ENCODE data around the gene PRDM12.

PRDM12 gene

DNA sequence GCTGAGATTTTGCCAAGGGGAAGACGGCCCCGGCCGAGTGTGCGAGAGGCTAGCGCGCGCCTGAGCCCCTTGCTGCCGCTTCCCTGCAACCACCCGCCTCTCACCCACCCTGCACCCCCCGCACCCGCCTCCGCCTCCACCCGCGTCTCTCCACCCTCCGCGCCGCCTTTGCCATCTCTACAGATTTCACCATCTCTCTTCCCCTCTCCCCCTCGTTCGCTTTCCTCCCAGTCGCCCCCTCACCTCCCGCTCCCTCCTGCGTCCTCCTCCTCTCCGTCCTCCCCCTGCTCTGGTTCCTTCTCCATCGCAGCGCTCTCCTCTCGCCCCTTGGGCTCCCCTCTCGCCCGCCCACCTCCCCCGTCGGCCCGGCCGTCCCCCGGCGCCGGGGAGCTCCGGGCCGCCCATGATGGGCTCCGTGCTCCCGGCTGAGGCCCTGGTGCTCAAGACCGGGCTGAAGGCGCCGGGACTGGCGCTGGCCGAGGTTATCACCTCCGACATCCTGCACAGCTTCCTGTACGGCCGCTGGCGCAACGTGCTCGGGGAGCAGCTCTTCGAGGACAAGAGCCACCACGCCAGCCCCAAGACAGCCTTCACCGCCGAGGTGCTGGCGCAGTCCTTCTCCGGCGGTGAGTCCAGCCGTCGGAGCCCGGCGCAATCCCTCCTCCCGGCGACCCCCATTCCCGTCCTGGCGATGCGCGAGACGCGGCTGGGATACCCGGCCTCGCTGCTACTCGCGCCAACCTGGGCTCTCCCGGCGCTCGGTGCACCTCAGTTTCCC lies at the start of gene PRDM12:
TSS of gene PRDM12 (plus strand) at position 344 of the 778 bp plus-strand sequence. CDS start at position 404, 60 bp downstream.
- DNase-seq = peak; percentile 68

DNA sequence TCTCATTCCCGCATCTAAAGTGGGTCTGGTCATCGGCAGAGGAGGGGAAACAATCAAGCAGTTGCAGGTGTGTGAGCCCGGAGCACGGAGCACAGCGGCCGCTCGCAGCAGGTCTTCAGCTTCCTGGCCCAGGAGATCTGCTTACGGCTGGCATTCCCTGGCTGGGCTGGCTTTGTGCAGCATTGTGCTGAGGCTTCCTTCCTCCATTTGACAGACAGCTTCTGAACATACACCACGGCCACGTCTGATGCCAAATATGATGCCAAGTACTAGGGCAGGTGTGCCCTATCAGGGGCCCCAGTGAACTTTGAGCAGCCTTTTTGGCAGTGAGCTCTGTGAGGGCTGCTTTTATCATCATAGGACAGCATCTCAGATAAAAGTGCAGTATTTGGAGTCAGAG lies 47.9 kb upstream of the PRDM12 start:
- DNase-seq = no peak

DNA sequence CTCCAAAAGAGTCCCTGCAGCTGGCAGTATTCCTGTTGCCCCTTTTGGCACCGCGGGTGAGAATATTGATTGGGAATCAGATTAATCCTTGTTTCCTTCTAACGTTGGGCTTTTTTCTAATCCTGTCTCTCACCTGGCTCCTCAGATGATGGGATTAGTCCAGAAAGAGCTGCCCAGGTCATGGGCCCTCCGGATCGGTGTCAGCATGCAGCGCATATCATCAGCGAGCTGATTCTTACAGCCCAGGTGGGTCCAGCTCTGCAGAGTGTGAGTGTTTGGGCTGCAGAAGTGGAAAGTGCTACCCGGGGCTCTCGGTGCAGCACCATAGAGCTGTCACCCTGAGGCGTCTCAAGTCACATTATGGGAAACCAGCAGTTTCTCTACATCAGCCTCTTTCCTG lies 40.9 kb upstream of the PRDM12 start:
- no peak for DNase-seq

DNA sequence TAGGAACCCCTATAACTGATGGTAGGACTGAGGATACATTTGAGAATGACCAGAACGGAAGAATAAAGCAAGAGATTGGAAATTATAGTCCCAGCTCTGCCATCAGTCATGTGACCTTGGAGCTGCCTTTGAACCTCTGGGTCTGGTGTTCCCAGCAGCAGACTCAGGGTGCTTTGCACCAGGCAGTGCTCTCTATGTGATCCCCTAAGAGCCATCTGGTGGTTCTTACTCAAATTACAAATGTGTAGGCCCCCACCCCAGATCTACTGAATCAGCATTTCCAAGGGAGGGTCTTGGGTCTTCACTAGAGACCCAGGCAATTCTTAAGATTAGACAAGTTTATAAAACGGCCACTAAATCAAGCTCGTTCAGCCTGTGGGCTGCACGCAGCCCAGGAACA lies 40.2 kb upstream of the PRDM12 start:
- peak; percentile 15 for DNase-seq

DNA sequence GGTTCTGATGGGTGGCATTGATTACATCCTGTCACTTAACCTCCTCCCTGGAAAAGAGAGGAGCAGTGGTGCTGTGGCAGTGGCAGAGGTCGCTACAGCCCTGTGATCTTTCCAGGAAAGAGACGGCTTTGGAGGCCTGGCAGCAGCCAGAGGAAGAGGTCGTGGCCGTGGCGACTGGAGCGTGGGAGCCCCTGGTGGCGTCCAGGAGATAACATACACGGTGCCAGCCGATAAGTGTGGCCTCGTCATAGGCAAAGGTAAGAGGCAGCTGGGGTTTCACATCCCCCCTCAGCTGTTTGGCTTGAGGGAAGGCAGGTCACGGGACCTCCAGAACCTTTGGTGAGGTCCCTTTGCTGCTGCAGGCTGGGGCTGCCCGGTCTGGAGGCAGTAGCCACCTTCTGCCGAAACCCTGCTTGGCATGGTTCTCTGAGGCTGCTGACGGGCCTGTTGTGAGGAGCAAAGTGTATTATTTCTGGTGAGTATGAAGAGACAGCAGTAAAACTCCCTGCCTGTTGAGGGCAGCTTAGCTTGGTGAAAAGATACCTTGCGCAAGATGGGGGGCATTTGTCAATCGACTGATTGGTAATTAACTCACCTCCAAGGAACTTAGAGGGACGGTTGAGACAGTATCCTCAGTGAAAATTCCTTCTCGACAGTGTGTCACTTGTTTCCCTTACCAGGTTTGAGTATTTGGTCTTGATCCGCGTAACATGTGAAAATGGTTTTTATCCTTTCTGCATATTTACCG lies 38.0 kb upstream of the PRDM12 start:
- peak; percentile 44 for DNase-seq

DNA sequence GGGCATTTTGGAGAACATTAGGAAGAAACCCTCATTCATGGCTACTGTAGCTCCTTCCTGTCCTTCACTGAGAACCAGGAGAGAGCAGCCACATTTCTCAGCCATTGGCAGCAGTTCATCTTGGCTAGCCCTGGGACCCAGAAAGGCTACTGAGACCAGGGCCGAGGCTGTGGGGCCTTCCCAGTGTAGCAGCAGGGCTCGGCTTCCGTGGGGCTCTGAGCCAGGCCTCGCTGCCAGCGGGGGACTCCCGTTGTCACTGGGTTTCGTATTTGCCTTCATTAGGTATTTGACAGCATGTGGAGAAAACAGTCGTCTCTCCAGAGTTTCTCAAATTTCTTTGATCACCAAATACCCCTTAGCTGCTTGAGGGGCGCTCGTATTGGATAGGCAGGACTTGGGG lies 37.3 kb upstream of the PRDM12 start:
- no peak for DNase-seq

DNA sequence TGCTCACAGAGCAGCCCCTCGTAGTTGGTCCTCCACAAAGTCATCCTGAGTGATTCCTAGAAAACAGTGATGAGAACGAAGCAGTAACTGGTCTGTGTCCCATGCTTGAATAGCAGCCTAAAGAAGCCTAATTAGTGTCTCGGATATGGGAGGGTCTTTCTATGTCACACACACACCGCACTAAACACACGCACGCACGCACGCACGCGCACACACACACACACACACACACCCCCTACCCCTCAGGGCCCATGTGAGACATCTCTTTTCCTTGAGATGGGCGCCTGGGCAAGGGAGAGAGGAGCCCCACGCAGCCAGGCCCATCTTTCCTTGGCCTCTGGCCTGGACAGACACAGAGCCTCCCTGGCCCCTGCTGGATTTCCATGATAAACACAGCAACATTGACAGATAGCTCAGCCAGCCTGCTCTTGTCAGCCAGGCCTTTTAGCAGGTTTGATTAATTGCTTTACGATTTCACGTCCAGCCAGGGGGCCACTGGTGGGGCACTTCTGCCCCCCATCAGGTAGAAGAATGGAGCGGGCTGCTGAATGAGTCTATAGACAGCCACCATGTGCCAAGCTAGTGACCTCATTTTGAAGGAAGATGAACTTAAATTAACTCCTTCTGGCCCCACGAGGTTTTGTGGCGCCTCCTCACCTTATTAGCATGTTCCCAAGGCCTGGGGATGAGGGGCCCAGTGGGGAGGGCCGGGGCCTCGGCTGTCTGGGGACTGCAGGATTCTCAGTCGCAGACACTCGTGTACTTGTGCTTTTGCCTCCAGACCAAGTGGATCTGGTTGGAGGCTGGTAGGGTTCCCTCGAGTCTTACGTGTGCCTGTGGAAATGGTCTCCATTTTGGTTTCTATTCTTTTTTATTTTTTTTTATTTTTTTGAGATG lies 36.2 kb upstream of the PRDM12 start:
- DNase-seq = no peak

DNA sequence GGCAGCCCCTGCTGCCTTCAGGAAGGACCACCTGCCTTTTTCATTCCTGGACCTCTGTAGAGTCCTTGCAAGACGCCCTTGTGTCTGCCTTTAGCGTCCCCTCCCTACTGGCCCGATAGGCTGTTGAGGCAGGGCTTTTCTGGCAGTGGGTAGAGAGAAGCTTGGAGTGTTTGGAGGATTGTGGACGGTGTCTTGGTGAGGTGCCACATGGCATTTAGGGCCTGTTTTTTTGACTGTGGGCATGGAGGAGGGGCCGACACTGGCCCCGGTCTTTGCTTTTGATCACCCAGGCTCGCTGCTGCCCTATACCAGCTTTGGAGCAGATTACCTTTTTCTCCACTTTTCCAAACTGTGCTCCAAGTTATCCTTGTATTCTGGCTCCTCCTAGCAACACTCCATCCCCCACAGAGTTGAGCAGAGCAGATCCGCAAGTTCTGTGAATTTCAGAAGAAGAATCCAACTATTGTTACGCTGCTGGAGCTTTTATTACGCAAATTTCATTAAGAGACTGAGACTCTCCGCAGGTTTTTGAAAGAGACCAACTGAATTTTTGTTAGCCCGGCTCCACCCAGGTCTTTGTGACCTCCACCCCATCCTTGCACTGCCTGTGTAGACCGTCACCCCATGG lies 34.8 kb upstream of the PRDM12 start:
- no peak for DNase-seq

DNA sequence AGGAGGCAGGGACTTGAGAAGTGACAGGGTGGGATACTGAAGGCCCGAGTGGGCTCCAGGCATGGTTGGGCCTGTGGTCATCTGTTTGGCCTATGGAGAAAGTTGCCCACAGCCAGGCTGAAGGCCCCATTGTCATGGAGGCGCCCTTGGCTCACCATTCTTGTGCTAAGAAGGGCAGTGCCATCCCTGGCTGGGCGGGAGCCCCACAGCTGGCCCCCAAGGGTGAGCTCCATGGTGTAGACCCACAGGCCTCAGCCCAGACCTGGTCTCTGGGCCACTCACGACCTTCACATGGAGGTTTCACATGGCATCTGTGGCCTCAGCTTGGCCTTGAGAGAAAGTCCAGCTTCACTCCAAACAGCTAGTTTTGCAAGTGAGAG lies 34.3 kb upstream of the PRDM12 start:
- no peak for DNase-seq

DNA sequence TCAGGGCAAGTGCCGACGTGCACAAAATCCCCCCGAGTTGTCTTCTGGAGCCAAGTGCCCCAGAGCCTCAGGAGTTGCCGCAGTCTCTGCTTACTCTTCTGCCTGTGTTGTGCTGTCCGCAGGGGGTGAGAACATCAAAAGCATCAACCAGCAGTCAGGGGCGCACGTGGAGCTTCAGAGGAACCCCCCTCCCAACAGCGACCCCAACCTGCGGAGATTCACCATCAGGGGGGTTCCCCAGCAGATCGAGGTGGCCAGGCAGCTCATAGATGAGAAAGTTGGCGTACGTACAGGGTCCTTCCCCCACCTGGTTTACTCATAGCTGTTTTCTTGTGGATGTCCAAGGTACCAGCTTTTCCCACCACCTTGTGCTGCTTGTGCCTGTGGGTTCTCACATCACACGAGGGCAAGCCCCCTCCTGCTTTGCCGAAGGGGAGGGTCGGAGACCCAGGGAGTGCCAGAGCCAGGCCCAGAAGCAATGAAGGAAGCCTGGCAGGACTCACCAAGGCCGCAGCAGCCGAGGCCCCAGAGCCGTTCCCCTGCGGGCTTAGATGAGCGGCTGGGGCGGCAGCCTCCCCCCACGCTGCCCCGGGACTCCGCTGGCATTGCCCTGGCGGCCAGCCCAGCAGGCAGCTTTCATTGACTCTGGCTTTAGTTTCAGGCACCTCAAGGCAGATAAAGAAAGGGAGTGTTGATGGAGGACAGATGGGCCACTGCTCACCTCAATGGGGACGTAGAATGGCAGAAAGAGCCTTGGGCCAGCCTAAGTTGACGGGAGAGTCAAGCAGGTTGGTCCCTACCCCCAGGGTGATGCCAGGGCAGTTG lies 33.7 kb upstream of the PRDM12 start:
- no peak for DNase-seq

DNA sequence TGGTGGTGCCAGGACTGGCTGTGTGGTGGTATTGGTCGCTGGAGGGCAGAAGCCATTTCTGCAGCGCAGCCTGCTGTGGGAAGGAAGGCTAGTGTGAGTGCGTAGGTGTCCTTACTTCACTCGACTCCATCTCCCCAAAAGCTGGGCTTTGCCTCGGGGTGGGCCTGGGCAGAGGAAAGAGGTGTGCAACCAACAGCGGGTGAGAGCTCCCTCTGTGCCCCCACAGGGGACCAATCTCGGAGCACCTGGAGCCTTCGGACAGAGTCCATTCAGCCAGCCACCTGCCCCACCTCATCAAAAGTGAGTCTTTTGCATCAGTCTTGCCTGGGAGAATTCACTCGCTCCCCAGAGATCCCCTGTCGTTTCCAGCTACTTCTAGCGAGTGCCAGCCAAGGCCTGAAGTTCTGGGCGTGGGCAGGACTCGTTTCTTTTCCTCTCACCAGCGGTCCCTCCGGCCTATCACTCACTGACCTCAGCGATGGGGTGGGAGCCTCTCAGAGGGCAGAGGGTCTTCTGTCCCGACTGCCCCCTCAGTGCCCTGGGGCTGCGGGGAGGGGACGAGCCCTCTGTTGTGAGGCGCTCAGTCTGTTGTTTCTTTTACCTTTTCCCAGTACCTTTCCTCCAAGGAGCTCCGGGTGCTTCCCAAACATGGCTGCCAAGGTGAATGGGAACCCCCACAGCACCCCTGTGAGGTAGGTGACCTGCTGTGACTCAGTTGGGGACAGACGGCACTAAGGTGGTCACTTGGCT lies 32.9 kb upstream of the PRDM12 start:
- no peak for DNase-seq

DNA sequence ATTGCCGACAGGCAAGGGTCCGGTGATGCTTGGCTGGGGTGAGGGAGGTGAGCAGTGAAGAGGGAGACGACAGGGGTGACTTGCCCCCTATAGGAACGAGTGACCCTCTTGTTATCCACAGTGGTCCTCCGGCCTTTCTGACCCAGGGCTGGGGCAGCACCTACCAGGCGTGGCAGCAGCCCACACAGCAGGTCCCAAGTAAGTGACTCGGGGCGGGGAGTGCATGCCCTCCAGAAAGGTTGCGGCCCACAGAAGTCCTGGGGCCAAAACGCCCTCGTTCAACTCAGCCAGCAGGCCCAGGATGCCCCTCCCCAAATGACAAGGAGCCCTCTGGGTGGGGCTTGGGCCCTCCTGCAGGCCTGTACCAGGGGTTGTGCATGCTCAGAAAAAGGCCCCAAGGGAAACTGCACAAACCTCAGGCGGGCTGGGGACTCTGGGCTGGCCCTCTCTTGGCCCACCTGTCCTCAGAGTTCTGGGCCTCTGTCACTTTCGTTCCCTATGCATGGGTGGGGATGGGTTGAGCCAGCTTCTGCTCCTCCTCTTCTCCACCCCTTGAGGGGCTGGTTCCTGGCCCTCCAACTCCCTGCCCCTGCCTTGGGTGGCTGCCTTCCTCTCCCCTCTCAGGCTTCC lies 32.2 kb upstream of the PRDM12 start:
- no peak for DNase-seq

DNA sequence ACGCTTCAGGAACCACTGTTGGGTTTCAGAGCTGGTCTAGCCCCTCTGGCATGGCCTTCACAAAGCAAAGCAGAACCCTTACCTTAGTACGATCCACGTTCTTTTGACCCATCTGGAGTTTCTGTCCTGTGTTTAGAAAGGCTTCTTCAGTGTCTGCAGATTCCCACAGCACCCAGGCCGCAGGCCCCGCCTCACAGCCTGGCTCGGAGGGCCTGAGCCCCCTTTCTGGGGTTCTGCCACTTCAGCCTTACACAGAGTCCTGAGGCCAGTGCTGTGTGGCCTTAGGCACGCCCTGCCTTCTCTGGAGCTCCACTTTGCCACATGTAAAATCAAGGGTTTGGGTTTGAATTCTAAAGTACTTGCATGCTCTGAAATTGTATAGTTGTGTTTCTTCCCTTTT lies 31.6 kb upstream of the PRDM12 start:
- DNase-seq = no peak

DNA sequence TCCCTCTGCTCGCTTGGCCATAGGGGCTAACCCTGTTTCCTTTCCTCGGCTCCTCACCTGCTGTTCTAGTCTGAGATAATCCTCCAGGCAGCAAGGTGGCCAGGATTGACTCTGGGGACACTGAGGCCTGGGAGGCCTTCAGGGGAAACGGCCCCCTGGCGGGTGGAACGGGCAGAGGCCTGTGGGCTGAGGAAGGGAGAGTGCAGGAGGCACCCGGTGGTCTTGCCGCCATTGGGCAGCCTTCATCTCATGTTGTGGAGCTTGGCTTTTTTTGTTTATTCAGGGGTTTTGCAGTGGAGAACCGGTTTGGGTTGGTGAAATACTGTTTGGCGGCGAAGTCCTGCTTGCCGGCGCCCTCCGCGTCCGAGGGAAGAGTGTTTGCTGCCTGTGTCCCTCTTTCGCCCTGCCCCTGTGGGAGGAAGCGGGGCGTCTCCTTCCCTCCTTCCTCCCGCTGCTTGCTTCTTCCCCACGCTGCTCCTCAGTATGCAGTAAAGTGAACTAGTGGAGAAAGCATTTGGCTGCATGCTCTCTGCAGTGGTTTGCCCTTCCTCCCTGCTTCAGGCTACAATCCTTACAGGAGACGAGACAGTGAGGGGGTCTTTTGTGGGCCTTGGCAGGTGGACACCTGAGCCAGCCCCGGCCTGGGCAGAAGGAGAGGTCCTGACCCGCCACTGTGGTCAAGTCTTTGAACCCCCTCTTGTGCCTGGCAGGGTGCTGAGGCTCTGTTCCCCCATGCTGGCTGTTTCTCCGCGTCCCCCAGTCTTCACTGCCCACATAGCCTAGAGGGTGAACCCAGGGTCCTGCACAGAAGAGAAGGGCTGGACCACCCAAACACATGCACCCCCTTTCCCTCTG lies 30.8 kb upstream of the PRDM12 start:
- DNase-seq = no peak

DNA sequence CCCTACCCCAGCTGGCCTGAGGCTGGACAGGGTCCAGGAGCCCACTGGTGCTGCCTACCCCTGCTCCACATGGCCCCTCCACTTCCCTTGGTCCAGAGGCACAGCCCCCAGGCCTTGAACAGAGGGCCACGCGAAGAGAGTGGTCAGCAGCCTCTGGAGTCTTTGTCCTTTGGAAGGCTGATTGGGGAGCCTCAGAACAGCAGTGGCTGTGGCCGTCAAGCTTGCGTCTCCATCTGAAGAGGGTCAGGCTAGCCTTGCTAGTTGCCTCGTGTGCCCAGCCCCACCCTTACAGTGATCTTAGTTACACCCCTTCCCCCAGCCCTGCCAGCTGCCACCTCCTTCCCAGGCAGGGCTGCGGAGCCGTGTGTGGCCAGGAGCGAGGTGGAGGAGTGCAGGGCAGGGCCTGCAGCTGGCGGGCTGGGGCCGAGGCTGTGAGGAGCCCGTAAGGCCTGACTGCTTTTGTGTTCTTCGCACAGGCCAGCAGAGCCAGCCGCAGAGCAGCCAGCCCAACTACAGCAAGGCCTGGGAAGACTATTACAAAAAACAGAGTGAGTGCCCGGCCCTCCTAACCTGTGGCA lies 30.1 kb upstream of the PRDM12 start:
- no peak for DNase-seq

DNA sequence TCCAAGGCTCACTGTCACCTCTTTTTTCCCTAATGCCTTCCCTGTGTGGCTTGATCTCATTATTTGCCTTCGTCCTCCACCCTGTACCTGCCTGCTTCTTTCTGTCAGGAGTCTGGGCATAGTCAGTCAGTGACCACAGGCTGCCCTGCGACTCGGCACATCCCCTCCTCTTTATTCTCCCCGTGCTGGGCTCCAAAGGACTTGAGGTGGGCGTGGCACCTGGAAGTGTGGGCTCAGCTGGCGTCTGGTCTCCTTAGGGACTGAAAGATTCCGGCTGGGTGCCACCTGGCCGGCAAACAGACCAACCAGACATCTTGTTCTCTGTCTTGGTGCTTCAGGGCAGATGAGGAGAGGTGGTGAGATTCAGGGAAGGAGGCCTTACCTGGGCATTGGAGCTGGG lies 29.6 kb upstream of the PRDM12 start:
- no peak for DNase-seq

DNA sequence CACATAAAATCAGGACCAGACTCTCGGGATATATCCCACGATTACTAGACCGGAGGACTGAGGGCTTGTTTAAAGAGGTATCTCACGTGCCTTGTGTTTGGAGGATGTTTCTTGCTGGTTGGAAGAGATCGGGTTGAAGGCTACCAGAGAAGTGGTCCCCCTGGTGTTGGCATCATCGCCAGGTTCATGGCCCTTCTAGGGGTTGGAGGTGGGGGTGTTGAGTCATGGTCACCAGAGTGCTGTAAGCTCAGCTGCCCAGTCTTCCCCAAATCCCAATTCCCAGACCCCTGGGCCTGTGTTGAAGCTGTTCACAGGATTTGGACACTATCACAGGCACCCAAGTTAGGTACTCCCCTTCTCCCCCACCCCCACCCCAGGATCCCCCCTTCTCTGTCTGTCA lies 29.1 kb upstream of the PRDM12 start:
- DNase-seq = no peak

DNA sequence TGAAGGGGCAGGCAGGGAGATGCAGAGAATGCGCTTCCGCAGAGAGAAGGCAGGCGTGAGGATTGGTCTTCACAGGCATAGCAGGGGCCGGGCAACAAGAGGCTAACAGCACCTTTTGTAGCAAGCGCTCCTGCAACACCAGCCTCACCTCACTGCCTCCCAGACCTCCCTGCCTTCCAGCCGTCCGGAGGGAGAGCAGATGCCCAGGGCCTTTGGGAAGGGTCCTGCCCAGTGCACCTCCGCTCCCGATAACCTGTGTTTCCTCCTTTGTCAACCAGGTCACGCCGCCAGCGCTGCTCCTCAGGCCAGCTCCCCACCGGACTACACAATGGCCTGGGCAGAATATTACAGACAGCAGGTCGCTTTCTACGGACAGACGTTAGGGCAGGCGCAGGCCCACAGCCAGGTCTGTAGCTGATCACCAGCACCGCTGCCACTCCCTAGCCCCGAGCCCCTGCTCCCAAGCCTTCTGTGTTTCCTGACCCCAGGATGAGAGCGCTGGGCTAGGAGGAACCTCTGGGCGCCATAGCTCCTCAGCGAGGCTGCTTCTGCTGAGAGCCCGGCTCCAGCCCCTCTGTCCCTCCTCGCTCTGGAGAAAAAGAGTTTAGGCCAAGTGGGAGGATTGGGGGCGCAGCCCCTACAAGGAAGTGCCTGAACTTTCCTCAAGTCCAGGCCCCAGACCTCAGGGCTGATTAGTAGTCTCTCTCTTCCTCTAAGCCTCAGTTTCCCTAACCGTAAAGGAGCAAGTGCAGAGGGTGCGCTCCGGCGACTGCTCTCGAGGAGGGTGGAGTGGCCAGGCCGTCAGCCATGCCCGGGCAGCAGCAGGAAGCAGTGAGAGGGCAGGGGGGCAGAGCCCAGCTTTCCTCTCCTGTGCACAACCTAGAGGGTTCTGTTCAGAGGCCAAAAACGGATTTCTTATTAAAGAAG lies 28.4 kb upstream of the PRDM12 start:
- DNase-seq = no peak
